SH-SY5Y (cell line): ENCODE measurements around the gene SP100.

Experiments used
- GATA2 ChIP-seq: IDR thresholded peaks from 2 replicates; pipeline ENCODE4 v1.6.1; 2011; ENCODE audit warnings: mild to moderate bottlenecking, low read depth, low read length
- GATA3 ChIP-seq: IDR thresholded peaks from 2 replicates; pipeline ENCODE4 v1.6.1; 2011; ENCODE audit warnings: low read depth, mild to moderate bottlenecking, low read length, moderate library complexity

The SP100 gene

DNA sequence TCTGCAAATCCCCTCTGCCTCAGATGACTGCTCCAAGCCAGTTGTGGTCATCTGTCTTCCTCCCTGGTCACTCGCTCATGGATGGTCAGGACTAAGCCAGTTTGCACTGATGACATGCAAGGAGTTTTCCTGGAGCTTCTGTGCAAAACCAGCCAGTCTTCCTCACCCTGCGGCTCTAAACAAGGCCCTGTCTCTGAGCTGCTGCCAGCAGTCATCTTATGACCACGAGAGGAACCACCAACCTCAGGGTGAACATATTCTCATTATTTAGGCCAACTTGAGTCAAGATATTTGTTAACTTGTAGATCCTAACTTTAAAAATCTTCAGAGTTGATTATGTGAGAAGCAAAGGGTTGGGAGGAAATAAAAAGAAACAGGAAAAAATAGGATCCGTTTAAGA is 176.8 kb downstream of the SP100 start:
- TF ChIP-seq GATA3 (no peak), GATA2 (no peak)
